NB4 (cell line): ENCODE results near the gene NTNG1.

Source experiments
- POLR2A ChIP-seq: IDR thresholded peaks from 2 replicates; pipeline ENCODE4 v1.6.1; 2011; ENCODE audit warnings: mild to moderate bottlenecking; ENCODE audit not compliant: insufficient read length; ENCODE audit errors: extremely low read depth
- TF ChIP-seq, protein P1 (sequence below): IDR thresholded peaks from one replicate; pipeline ENCODE4 v1.5.1; 2012; ENCODE audit warnings: low read depth, low read length

DNA sequence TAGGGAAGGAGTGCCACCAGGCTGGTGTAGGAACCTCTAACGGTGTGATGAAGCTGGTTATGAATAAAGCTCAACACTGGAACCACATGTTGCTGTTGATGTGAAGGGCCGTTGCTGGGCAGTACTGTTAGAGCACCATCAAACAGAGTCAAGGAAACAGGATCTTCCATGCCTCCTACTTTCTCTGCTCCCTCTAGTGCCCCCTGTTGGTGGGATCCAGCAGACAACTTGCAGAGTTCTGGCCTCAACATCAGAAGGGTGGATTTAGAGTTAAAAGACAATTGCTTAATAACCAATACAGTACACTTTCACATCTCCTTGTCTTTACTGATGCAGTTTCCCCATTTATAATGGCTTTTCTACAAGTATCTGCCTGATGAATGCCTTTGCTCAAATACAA lies 336.4 kb downstream of the NTNG1 start:
- TF ChIP-seq POLR2A: no peak
- TF ChIP-seq, protein P1, sequence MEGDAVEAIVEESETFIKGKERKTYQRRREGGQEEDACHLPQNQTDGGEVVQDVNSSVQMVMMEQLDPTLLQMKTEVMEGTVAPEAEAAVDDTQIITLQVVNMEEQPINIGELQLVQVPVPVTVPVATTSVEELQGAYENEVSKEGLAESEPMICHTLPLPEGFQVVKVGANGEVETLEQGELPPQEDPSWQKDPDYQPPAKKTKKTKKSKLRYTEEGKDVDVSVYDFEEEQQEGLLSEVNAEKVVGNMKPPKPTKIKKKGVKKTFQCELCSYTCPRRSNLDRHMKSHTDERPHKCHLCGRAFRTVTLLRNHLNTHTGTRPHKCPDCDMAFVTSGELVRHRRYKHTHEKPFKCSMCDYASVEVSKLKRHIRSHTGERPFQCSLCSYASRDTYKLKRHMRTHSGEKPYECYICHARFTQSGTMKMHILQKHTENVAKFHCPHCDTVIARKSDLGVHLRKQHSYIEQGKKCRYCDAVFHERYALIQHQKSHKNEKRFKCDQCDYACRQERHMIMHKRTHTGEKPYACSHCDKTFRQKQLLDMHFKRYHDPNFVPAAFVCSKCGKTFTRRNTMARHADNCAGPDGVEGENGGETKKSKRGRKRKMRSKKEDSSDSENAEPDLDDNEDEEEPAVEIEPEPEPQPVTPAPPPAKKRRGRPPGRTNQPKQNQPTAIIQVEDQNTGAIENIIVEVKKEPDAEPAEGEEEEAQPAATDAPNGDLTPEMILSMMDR: peak; percentile 38
